GM19372 (cell line): ENCODE data around the gene ESPNL.
A peak's percentile ranks its signal among the peaks of the same experiment; 100 is the strongest.
"Not testable (repeated sequence)": the region's sequence is repeated elsewhere in the genome, so short reads cannot be mapped to it uniquely, and the experiment has no call there.

Experiments used
- ATAC-seq: cut with Tn5 transposase; IDR thresholded peaks from one replicate; pipeline ENCODE4 v1.9.1; 2021; ENCODE audit warnings: mild to moderate bottlenecking, low read depth, moderate library complexity; ENCODE audit not compliant: unreplicated experiment

ESPNL gene, protein sequence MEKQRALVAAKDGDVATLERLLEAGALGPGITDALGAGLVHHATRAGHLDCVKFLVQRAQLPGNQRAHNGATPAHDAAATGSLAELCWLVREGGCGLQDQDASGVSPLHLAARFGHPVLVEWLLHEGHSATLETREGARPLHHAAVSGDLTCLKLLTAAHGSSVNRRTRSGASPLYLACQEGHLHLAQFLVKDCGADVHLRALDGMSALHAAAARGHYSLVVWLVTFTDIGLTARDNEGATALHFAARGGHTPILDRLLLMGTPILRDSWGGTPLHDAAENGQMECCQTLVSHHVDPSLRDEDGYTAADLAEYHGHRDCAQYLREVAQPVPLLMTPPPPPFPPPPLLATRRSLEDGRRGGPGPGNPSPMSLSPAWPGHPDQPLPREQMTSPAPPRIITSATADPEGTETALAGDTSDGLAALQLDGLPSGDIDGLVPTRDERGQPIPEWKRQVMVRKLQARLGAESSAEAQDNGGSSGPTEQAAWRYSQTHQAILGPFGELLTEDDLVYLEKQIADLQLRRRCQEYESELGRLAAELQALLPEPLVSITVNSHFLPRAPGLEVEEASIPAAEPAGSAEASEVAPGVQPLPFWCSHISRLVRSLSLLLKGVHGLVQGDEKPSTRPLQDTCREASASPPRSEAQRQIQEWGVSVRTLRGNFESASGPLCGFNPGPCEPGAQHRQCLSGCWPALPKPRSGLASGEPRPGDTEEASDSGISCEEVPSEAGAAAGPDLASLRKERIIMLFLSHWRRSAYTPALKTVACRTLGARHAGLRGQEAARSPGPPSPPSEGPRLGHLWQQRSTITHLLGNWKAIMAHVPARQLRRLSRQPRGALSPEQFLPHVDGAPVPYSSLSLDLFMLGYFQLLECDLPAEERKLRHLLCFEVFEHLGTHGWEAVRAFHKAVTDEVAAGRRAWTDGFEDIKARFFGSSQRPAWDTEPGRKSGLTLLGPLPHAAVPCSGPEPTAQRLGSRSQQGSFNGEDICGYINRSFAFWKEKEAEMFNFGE

GRCh38 chr2:238100049-238100820 lies at the start of gene ESPNL:
Gene ESPNL (plus strand): TSS chr2:238100340. CDS start chr2:238100420, 80 bp downstream.
- ATAC-seq, result no peak

DNA sequence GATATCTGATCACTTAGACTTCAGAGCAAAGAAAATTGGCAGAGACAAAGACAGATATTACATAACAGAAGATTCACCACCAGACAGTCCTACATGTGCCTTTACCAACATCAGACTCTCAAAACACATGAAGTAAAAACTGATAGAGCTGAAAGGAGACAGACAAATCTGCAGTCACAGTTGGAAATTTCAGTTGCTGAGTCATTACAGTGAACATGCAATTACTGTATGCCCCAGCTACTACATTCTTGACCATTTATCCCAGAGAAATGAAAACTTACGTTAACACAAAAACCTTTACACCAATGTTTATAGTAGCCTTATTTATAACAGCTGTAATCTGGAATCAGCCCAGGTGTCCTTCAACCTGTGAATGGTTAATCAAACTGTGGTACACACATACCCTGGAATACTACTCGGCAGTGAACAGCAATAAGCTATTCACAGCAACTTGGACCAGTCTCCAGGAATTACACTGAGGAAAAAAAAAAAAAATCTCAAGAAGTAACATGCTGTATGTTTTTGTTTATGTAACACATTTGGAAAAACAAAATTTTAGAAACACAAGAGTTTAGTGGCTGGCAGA lies 46.9 kb upstream of the ESPNL start:
- ATAC-seq, result no peak

- no peak for ATAC-seq
Measured at GRCh38 chr2:238055841-238056240, 44.3 kb upstream of the ESPNL start.

DNA sequence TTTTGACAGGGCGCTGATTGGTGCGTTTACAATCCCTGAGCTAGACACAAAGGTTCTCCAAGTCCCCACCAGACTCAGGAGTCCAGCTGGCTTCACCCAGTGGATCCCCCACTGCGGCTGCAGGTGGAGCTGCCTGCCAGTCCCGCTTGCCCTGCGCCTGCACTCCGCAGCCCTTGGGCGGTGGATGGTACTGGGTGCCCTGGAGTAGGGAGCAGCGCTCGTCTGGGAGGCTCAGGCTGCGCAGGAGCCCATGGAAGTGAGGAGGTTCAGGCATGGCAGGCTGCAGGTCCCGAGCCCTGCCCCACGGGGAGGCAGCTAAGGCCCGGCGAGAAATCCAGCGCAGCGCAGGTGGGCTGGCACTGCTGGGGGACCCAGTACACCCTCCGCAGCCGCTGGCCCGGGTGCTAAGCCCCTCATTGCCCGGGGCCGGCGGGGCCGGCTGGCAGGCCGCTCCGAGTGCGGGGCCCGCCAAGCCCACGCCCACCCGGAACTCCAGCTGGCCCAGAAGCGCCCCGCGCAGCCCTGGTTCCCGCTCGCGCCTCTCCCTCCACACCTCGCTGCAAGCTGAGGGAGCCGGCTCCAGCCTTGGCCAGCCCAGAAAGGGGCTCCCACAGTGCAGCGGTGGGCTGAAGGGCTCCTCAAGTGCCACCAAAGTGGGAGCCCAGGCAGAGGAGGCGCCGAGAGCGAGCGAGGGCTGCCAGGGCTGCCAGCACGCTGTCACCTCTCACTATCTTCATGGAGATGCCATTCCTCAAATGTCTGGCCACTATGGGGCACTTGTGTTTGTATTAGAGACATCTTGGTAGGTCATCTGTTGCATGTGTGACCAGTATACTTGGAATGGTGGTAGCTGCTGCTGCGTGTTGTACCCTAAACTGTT lies 42.2 kb upstream of the ESPNL start:
- ATAC-seq, result not testable (repeated sequence)

DNA sequence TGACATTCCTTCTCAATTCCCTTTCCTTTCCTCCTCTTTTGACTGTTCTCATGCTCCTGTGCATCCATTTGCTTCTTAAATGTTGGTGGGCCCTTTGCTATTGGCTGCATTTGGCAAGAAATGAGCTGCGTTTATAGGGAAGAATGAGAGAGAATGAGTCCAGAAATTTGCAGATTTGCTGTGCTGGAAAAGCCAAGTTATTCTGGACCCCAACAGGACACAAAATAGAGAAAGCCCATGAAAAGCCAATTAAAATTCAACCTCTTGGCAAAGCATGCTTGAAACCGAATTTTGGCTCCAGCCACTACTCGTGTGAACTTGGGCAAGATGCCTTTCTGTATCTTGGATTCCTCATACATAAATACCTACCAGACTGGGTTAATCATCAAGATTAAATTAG lies 40.6 kb upstream of the ESPNL start:
- ATAC-seq, result no peak

DNA sequence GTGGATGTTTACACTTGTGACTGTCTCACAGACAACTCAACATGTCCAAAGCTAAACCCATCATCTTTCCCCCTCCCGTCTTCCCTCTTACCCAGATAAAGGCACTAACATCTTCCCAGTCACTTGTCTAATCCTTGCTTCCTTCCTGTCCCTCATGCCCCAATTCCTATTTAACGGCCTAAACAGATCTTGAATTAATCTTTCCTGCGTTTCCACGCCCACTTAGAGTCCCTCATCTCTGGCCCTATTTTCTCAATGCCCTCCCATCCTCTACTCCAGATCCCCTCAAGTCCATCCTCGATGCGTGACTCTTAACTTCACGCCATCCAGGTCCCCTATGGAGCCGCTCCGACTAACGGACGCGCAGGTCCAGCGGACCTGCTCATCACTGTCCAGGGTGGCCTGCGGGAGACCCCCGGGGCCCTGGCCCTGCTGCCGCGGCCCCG lies 40.0 kb upstream of the ESPNL start:
- ATAC-seq, result no peak

GRCh38 chr2:238060542-238061314 lies 39.4 kb upstream of the ESPNL start, which contains the start of gene SCLY:
Gene SCLY (plus strand): TSS chr2:238061001. CDS start chr2:238061055, 54 bp downstream.
- peak; percentile 93 for ATAC-seq

DNA sequence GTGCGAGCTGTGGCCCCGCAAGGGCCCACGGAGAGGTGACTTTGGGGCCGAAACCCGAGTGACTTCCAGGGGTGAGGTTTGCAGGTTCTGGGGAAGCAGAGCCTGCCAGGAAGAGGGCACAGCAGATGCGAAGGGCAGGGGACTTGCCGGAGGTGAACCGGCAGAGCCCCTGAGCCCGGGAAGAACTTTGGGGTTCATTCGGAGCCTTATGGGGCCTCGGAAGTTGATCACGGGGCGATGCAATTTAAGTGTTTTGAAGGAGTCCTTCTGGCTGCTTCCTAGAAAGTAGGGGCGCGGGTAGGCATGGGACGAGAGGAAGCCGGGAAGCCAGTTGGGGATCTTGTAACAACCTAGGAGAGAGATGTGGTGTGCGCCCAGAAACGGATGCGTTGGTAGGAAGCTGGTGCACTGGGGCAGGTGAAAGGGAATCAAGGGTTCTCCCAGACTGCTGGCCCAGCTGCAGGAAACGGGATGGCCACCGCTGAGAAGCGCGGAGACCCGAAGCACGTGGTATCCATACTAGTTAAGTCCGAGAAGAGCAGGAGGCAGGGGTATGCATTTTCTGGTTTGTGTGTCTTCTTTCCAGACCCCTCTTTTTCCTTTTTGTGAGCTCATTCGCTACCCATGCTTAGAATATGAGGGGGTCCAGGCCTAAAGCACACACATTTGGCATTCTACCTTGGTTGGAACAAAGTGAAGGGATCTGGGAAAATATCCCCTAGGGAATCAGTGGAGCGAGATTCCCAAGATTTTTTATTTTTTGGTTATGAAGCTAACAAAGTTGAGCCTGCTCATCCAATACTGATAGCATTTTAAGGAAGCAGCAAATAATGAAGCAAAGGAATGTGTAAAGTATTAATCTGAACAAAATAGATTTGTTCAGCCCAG lies 38.6 kb upstream of the ESPNL start:
- ATAC-seq, result peak; percentile 21

DNA sequence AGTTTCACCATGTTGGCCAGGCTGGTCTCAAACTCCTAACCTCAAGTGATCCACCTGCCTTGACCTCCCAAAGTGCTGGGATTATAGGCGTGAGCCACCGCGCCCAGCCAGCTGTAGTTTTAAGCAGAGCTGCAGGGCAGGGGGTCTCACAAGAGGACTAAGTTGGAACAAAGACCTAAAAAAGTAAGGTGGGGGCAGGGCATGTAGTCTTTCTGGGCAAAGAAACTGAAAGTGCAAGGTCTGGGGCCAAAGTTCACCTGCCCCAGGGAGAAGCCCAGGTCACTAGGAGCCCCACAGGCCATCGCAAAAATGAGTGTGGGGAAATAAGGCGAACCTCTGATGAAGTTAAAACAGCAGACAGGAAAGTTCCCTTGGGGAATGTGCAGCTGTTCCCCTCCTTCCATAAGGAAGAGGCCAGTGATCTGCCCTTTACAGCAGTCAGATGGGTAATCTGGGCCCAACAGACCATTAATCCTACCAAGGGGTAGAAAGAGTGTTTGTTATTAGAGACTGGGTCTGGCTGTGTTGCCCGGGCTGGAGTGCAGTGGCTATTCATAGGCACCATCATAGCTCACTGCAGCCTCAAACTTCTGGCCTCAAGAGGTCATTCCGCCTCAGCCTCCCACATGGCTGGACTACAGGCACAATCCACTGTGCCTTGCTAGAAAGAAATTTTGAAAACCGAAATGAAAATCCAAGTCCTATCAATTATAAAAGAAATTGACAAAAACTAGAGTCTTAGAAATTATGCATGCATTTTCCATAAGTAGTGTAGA lies 36.5 kb upstream of the ESPNL start:
- ATAC-seq, result no peak

DNA sequence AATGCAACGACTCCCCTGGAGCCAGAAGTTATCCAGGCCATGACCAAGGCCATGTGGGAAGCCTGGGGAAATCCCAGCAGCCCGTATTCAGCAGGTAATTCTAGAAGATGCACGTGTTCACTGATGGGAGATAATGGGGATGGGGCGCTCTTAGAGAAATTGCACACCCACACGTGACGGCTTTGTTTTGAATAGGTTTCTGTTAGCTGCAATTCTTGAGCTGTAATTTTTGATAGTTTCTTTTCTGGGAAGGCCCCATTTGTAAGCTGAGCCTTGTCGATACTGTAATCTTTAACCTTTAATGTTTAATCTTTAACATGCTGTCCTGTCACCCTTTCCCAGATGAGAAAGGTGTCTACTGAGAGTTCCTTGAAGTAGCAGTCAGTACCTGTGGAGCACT lies 35.8 kb upstream of the ESPNL start:
- ATAC-seq, result no peak

DNA sequence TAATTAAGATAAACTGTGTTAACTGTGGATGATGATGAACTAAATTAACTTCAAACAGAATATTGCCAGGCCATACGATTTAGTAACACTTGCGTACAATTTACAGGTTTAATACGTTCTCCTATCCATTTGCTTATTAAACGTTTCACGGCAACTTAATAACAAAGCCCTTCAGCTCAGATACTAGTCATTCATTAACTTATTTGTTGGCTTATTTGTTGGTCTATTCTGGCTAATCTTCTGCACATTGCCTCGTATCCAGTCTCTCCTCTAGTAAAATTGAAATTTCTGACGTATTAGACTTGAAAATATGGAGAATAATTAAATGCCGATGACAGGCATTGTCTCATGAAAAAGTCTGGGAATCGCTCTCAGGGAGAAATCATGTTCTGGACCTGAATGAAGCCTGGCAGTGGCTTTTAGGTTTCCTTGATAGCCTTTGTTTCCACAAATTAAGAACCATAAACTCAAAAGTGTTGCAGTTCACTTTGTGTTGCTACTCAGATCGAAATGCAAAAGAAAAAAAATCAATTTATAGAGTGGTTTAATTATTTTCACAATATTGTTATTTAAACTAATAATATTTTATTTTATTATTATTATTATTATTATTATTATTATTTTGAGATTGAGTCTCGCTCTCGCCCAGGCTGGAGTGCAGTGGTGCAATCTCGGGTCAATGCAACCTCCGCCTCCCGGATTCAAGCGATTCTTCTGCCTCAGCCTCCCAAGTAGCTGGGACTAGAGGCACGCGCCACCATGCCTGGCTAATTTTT lies 34.9 kb upstream of the ESPNL start:
- ATAC-seq, result no peak

DNA sequence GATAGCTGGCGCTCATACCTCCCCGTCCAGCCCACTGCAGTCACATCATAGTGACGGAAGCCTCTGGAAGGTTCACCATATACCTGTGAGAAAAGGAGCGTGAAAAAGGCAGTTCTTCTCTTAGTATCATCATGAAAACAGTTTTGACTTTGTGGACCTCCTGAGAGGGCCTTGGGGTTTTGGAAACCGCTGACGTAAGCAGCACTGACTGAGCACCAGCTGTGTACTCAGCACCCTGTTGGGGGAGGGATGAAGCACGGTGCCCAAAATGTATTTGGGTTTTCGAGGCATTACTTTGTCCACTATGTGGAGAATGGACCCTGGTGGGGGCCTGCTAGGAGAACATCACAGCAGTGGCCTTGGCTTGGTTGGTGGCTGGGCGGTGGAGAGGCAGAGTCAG lies 33.9 kb upstream of the ESPNL start:
- ATAC-seq, result no peak

GRCh38 chr2:238066718-238067117 lies 33.4 kb upstream of the ESPNL start:
- ATAC-seq, result not testable (repeated sequence)

- ATAC-seq, result no peak
Measured at GRCh38 chr2:238067939-238068338, 32.2 kb upstream of the ESPNL start.

DNA sequence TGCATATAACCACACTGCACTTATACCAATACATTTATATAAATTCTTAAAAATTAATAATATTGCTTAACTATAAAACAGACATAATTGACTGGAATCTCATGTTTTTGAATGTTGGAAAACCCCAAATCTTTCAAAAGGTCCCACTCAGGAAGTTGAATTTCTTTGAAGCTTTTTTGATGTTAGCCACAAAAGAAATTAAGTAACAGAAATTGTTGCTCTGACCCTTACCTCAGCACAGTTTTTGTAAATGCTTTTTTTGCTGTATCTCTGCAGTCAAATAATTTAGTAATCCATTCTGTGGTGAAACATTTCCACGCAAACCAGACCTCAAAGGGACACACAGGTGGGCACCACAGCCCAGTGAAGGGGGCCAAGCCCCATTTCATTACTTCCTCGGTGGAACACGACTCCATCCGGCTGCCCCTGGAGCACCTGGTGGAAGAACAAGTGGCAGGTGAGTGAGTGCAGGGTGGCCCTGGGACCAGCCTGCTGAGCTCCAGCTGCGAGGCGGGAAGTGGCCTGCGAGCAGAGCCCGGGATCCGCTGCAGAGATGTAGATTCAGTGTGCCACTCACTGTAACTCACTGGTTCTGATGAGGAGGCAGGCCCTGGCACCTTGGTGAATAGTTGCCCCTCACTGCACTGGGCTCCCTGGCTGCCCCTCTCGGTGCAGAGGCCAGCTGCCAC lies 31.0 kb upstream of the ESPNL start:
- ATAC-seq, result no peak
